GM10266 (cell line): ENCODE results near the gene GPX2.
"Not testable (repeated sequence)": the region's sequence is repeated elsewhere in the genome, so short reads cannot be mapped to it uniquely, and the experiment has no call there.

Source experiments
- DNase-seq: peaks from one replicate; pipeline ENCODE4 v3.0.0; 2012; ENCODE audit errors: extremely low spot score
- CTCF ChIP-seq: IDR thresholded peaks from 2 replicates; pipeline ENCODE4 v1.5.1; 2012; ENCODE audit warnings: mild to moderate bottlenecking, low read depth; ENCODE audit not compliant: control insufficient read depth, insufficient read depth; ENCODE audit errors: missing control alignments

GPX2 gene

GRCh38 chr14:64915029-64915424 lies 27.5 kb downstream of the GPX2 start:
- TF ChIP-seq CTCF: no peak
- no peak for DNase-seq

- peak; percentile 85 for DNase-seq
- no peak for TF ChIP-seq CTCF
Measured at GRCh38 chr14:64914237-64915028, 28.1 kb downstream of the GPX2 start, which contains the start of gene CHURC1. TSS of gene CHURC1 (plus strand) at chr14:64914455. CDS start at chr14:64914496, 41 bp downstream.

GRCh38 chr14:64913477-64913876 lies 29.1 kb downstream of the GPX2 start:
- not testable (repeated sequence) for DNase-seq

- TF ChIP-seq CTCF: no peak
- no peak for DNase-seq
Measured at GRCh38 chr14:64912261-64912660, 30.3 kb downstream of the GPX2 start.

GRCh38 chr14:64910847-64911495 lies 31.6 kb downstream of the GPX2 start:
- peak; percentile 39 for TF ChIP-seq CTCF
- no peak for DNase-seq

- TF ChIP-seq CTCF: no peak
- DNase-seq: no peak
Measured at GRCh38 chr14:64906022-64906421, 36.5 kb downstream of the GPX2 start.

GRCh38 chr14:64899958-64900357 lies 42.6 kb downstream of the GPX2 start:
- no peak for TF ChIP-seq CTCF
- no peak for DNase-seq
